KOPT-K1 (cell line): ENCODE measurements around the gene ATP2A3.
"Not testable (repeated sequence)": the region's sequence is repeated elsewhere in the genome, so short reads cannot be mapped to it uniquely, and the experiment has no call there.

Experiments used
- H3K27ac ChIP-seq: fragments of 200-600 bp; sonication (generic); 2 replicates; pipeline ENCODE4 v1.5.1; 2016; ENCODE audit warnings: antibody characterized with exemption, mild to moderate bottlenecking, low read depth, low read length; ENCODE audit not compliant: poor library complexity, severe bottlenecking
- H3K36me3 ChIP-seq: fragments of 200-600 bp; sonication (generic); 2 replicates; pipeline ENCODE4 v1.5.1; 2017; ENCODE audit warnings: antibody characterized with exemption, mild to moderate bottlenecking, low read length, moderate library complexity; ENCODE audit not compliant: insufficient read depth
- H3K9me3 ChIP-seq: fragments of 200-600 bp; sonication (generic); 2 replicates; pipeline ENCODE4 v1.5.1; 2017; ENCODE audit warnings: antibody characterized with exemption, low read length, mild to moderate bottlenecking; ENCODE audit not compliant: insufficient read depth, poor library complexity, severe bottlenecking

The ATP2A3 gene

DNA sequence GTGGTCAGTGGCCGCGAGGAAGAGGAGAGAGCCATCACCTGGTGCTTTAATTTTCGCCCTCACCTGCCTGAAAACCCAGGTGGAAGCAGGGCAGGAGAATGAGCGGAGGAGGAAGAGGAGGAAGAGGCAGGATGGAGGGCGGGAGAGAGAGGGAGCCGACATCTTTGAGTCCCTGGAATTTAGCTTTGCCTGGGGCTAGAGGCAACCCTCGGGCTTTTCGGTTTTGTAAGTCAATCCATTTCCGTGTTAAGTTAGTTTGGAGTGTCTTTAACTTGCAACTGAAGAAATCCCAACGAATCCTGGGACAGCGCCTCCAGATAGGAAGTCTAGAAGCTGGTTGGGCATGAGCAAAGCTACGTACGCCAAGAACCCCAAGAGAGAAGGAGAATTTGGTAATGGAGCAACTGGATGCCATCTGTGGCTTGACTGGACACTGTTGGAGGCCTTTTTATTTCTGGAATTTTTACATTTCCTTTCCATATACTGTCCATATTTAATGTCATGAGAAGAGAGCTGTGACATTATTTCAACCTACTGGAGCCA is 36.9 kb upstream of the ATP2A3 start:
- peaks cover 13% of the 10 kb centered on the region for H3K36me3 ChIP-seq
- no peak overlapping the region for H3K27ac ChIP-seq
- H3K9me3 ChIP-seq: no peaks in the 10 kb centered on the region

DNA sequence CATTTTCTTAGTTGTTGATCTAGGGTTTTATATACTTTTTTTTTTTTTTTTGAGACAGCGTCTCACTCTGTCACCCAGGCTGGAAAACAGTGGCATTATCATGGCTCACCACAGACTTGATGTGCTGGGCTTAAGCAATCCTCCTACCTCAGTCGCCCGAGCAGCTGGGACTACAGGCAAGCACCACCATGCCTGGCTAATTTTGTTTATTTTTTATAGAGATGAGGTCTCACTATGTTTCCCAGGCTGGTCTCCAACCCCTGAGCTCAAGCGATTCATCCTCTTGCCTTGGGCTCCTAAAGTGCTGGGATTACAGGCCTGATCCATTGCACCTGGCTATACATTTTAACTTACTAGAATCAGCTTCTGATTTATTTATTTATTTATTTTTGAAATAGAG is 34.2 kb upstream of the ATP2A3 start:
- no peak overlapping the region for H3K27ac ChIP-seq
- no peaks in the 10 kb centered on the region for H3K36me3 ChIP-seq
- peaks cover 11% of the 10 kb centered on the region for H3K9me3 ChIP-seq

DNA sequence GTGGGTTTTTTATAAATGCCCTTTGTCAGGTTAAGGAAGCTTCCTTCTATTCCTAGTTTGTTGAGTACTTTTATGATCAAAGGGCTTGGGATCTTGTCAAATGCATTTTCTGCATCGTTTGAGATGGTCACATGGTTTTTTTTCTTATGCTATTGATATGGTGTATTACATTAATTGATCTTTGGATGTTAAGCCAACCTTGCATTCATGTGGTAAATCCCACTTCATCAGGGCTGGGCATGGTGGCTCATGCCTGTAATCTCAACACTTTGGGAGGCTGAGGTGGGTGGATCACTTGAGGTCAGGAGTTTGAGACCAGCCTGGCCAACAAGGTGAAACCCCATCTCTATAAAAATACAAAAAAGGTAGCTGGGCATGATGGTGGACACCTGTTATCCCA is 30.8 kb upstream of the ATP2A3 start:
- no peak overlapping the region for H3K27ac ChIP-seq
- H3K36me3 ChIP-seq: no peaks in the 10 kb centered on the region

DNA sequence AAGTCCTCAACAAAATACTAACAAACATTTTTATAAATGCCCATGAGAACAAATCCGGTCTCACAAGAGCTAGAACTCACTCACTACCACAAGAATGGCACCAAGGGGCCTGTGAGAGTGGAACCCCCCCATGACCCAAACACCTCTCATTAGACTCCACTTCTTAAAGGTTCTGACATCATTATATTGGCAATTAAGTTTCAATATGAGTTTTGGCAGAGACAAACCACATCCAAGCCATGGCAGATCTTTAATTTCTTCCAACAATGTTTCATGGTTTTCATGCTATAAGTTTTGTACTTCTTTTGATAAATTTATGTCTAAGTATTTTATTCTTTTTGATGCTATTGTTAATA is 30.0 kb upstream of the ATP2A3 start:
- Histone ChIP-seq H3K36me3 (no peaks in the 10 kb centered on the region), H3K27ac (no peak overlapping the region), H3K9me3 (peaks cover 11% of the 10 kb centered on the region)

More for the DNA sequence above, 30.8 kb upstream of the ATP2A3 start:
- peaks cover 11% of the 10 kb centered on the region for H3K9me3 ChIP-seq

DNA sequence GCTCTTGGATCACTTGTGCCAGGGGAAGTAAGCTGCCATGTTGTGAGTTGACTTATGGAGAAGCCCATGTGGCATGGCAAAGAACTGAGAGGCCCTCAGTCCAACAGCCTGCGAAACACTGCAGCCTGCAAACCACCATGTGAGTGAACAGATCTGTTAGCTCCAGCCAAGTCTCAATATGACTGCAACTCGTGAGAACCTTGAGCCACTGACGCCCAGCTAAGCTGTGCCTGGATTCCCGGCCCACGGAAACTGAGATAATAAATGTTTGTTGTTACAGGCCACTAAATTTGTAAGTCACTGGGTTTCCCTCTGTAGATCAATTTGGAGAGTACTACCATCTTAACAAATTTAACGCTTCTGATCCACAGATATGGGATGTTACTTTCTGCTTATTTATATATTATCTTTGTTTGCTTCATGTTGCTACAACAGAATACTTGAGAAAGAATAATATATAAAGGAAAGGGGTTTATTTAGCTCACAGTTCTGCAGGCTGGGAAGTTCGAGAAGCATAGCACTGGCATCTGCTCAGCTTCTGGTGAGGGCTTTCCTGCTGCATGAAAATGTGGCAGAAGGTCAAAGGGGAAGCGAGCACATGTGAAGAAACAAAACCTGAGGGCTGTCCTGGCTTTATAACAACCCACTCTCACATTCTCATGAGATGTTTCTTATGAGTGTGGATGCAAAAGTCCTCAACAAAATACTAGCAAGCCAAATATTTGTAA is 29.4 kb upstream of the ATP2A3 start:
- Histone ChIP-seq H3K9me3 (peaks cover 11% of the 10 kb centered on the region), H3K27ac (no peak overlapping the region), H3K36me3 (no peaks in the 10 kb centered on the region)

DNA sequence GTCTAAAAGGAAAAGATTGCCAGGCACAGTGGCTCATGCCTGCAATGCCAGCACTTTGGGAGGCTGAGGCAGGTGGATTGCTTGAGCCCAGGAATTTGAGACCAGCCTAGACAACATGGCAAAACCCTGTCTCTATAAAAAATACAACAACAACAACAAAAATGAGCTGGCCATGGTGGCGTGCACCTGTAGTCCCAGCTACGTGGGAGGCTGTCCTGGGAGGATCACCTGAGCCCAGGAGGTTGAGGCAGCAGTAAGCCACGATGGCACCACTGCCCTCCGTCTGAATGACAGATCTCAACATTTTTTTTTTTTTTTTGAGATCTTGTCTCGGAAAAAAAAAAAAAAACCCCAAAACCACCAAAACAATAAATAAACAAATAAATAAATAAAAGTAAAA is 28.1 kb upstream of the ATP2A3 start:
- H3K27ac ChIP-seq: no peak overlapping the region
- no peaks in the 10 kb centered on the region for H3K36me3 ChIP-seq
- H3K9me3 ChIP-seq: peaks cover 11% of the 10 kb centered on the region

DNA sequence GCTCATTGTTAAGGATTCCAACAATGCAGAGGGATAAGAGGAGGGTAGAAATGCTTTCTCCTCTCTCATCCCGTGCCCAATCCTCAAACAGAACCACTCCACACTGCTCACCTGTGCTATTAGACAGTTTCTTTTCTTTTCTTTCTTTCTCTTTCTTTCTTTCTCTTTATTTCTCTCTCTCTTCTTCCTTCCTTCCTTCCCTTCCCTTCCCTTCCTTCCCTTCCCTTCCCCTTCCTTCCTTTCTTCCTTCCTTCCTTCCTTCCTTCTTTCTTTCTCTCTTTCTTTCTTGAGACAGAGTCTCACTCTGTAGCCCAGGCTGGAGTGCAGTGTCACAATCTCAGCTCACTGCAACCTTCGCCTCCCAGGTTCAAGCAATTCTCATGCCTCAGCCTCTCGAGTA is 27.5 kb upstream of the ATP2A3 start:
- H3K9me3 ChIP-seq: peaks cover 11% of the 10 kb centered on the region
- H3K27ac ChIP-seq, H3K36me3 ChIP-seq: not testable (repeated sequence)

DNA sequence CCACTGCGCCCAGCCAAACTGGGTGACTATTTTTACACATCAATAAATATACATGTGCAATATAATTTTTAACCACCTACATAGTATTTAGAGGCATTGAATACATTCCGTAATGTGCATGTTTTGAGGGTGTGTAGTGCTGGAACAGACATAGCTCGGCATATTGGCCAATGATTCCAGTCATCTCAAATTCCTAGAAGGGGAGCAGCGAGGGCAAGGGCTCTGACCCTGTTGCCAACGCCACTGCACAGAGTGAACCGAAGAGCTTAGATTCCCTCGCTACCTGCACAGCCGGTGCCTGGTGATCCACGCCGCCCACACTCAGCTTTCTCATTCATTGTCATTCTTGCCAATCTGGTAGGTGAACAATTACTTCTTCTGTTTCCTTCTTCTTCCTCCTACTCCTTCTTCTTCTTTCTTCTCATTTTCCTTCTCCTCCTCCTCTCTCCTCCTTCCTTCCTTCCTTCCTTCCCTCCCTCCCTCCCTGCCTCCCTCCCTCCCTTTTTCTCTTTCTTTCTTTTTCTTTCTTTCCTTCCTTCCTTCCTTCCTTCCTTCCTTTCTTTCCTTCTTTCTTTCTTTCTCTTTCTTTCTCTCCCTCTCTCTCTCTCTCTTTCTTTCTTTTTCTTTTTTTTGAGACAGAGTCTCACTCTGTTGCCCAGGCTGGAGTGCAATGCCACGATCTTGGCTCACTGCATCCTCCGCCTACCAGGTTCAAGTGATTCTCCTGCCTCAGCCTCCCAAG is 26.3 kb upstream of the ATP2A3 start:
- Histone ChIP-seq H3K27ac (no peak overlapping the region), H3K36me3 (no peaks in the 10 kb centered on the region), H3K9me3 (peaks cover 11% of the 10 kb centered on the region)

DNA sequence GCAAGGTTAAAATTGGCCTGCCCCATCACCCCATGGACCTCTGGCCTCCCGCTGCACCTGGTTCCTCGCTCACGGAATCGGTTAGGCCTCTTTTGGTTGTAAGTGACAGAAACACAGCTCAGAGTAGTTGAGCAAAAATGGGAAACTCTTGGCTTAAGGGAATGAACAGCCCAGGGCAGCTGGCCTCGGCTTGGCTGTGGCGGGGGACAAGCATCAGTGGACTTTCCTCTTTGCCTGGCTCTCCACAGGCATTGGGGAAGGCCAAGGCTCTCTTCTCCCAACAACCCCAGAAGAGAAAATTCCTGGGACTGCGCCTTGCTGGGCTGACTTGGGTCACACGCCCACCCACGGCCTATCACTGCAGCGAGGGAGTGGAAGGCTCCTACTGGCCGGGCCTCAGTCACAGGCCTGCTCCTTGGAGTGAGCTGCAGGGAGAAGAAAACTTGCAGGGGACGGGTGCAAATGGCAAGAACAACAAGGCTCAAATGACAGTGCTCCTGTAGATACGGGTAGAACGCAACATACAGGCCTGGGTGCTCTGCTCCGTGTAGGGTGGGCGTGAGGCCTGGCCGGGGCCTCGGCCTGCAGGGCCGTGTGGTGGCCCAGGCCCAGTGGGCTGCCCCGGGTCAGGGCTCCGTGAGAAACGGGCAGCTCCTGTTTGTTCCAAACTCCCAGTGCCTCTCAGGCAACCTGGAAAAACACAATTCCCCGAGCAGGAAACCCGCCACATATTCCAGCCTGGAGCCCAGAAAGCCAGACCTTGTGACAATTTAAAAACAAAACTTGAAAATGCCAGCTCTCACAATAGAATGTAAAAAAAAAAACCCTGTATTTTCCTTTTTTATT is 25.0 kb upstream of the ATP2A3 start:
- H3K27ac ChIP-seq: no peak overlapping the region
- no peaks in the 10 kb centered on the region for H3K36me3 ChIP-seq
- H3K9me3 ChIP-seq: no peaks in the 10 kb centered on the region

DNA sequence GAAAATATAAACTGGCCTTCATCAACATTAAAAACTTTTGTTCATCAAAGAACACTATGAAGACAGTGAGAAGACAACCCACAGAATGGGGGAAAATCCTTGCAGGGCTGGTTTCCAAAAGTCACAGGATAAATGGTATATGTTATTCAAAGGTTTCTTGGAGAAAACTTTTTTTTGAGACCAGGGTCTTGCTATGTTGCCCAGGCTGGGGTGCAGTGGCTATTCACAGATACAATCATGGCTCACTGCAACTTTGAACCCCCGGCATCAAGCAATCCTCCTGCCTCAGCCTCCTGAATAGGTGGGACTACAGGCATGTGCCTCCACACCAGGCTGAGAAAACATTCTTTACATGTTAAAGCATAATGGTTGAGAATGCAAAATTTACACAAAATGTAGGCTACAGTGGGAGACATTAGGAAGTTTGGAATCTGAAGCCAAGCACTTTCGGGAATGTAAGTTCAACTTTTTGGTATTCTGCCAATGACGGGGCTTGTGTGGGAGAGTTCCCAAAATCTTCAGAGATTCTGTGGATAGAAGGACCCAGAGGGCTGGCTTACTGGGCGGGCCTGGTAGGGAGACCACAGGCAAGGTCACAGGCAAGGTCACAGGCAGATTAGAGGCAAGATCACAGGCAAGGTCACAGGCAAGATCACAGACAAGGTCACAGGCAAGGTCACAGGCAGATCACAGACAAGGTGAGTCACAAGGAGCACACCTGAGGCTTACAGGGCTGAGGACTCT is 24.2 kb upstream of the ATP2A3 start:
- Histone ChIP-seq H3K9me3 (no peaks in the 10 kb centered on the region), H3K27ac (no peak overlapping the region), H3K36me3 (no peaks in the 10 kb centered on the region)

DNA sequence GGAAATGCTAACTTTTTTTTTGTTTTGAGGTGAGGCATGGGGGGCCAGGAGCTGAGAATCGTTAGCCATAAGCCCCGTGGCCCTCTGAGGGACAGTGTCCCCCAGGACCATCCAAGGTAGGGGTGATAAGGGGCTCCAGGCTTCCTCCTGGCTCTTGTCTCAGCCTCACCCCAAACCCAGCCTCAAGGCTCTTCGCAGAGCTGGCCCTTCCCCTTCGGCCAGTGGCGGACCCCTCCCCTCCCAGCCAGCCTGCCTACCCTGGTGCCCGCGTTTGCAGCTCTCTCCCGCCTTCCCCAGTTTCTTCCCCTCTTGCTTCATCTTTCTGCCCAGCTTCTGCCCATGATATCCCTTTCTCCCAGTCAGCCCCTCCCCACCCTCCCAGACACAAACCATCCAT is 22.7 kb upstream of the ATP2A3 start:
- Histone ChIP-seq H3K36me3 (no peaks in the 10 kb centered on the region), H3K9me3 (no peaks in the 10 kb centered on the region)

DNA sequence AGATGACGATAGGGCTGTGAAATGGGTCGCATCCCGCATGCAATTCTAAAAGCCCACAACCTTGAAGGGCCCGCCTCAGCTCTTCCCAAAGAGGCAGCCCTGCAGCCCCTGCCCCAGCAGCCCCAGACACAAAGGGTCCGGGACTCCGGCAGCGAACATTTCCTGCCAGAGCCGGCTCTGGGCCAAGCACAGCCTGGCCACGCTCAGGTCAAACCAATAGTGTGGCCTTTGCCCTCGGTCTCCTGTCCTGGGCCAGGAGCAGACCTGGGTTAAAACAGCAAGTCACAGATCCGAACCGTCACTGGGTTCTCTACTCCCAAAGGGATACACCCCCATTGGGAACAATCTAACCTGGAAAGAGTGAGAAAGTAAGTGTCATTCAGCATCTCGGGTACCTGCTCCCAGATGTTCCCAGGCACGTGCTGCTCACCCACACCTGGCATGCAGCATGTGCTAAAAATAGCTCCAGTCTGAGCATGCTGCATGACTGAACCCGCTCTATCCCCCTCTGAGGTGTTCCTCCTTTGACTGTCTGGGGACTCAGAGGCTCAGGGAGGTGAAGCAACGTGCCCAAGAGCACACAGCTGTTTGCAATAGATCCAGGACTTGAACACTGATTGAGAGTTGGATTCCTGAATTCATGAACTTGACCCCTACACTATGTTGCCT is 22.2 kb upstream of the ATP2A3 start:
- Histone ChIP-seq H3K9me3 (no peaks in the 10 kb centered on the region), H3K27ac (no peak overlapping the region), H3K36me3 (no peaks in the 10 kb centered on the region)

More for the DNA sequence above, 22.7 kb upstream of the ATP2A3 start:
- H3K27ac ChIP-seq: no peak overlapping the region

DNA sequence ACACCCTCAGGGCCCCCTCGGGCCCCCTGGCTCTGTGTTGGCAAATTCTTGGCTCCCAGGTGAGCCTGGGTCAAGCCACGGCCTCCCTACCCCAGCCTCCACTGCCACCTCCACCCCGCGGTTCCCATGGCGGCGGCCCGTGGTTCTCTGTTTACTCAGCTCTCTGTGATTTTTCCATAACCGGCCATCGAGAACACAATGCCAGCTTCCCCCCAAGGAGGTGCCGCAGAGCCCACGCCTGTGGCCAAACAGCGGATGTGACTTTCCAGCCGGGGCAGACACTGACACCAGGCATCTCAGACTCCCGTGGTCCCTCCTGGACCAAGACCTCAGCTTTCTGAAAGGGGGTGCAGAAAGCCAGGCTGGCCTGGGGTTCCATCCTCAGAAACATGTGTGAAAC is 21.6 kb upstream of the ATP2A3 start:
- no peaks in the 10 kb centered on the region for H3K9me3 ChIP-seq
- H3K27ac ChIP-seq: no peak overlapping the region
- H3K36me3 ChIP-seq: no peaks in the 10 kb centered on the region
